ENCODE results near the gene FBXL7.

- TF ChIP-seq CTCF (conservative IDR thresholded peaks at IDR 0.05; ENCODE audit: low read length) (no peak), EZH2phosphoT487 (IDR thresholded peaks at IDR 0.05; ENCODE audit: borderline replicate concordance, low read depth, low read length) (no peak)
These were observed 79.4 kb downstream of the FBXL7 start for GRCh38 chr5:15579193-15579990.
